Stomach (tissue), 9 donors: Measurements from ENCODE around the gene DNAAF1. TPM values are rescaled to one million over a fixed set of nuclear protein-coding genes. Genes with fewer than 3 reads are reported as not detected.
"Not testable (repeated sequence)": the region's sequence is repeated elsewhere in the genome, so short reads cannot be mapped to it uniquely, and the experiment has no call there.

Experiments
- DNase-seq, 2 donors: peaks; one replicate each; pipeline versions ENCODE4 v3.0.0 to v3.0.0-alpha.2; 2013 to 2019
- H3K27ac ChIP-seq, 5 donors: fragments of 200-600 bp in 4 of 5; sonication (generic) in 4 of 5; one replicate each; pipeline ENCODE4 v1.5.1; 2013 to 2019; ENCODE audit warnings: mild to moderate bottlenecking in 1 of 5, moderate library complexity in 1 of 5
- H3K27me3 ChIP-seq, 3 donors: fragments of 200-600 bp; sonication (generic); one replicate each; pipeline ENCODE4 v1.5.1; 2017 to 2019; ENCODE audit warnings: mixed run types in 1 of 3
- H3K36me3 ChIP-seq, 4 donors: fragments of 200-600 bp; sonication (generic); 1 replicate in 3 of 4; 2 replicates in 1 of 4; pipeline ENCODE4 v1.5.1; 2016 to 2019
- H3K4me1 ChIP-seq, 4 donors: fragments of 200-600 bp; sonication (generic); one replicate each; pipeline ENCODE4 v1.5.1; 2016 to 2019
- H3K4me3 ChIP-seq, 4 donors: fragments of 200-600 bp; sonication (generic) in 3 of 4; one replicate each; pipeline ENCODE4 v1.5.1; 2016 to 2019; ENCODE audit warnings: mild to moderate bottlenecking in 1 of 4
- H3K9me3 ChIP-seq, 4 donors: fragments of 200-600 bp; sonication (generic); one replicate each; pipeline ENCODE4 v1.5.1; 2016 to 2019
- CTCF ChIP-seq, 7 experiments: fragments of 450-650 bp in 4 of 7; fragments of 200-600 bp in 3 of 7; sonication (generic) in 3 of 7; IDR thresholded peaks; one replicate each; pipeline ENCODE4 v1.5.1; 2016 to 2019; ENCODE audit warnings: antibody characterized with exemption in 7 of 7, control low read depth in 2 of 7, mild to moderate bottlenecking in 1 of 7
- EP300 ChIP-seq: sonication (generic); formaldehyde crosslinking; IDR thresholded peaks from one replicate; pipeline ENCODE4 v1.6.1; 2017; ENCODE audit warnings: antibody characterized with exemption
- POLR2A ChIP-seq, 4 donors: fragments of 450-650 bp; IDR thresholded peaks; one replicate each; pipeline ENCODE4 v1.6.1; 2016; ENCODE audit warnings: antibody characterized with exemption in 4 of 4, control low read depth in 2 of 4, mild to moderate bottlenecking in 1 of 4, moderate library complexity in 1 of 4
- POLR2AphosphoS5 ChIP-seq, 3 donors: sonication (generic); formaldehyde crosslinking; IDR thresholded peaks; one replicate each; pipeline ENCODE4 v1.6.1; 2016; ENCODE audit warnings: antibody characterized with exemption in 3 of 3
- WGBS, 5 donors: extraction: QIAGEN DNeasy Blood & Tissue Kit in 3 of 5; methylation state at CpG; one replicate each; pipeline versions ENCODE4 v1.1.5 to v1.1.7; 2013 to 2018; 5-methylcytosine and 5-hydroxymethylcytosine counted together
- intact Hi-C: fragments of 100-400 bp; cut with DNase I; formaldehyde crosslinking; loops from one replicate; pipeline ENCODE4 v1.15.1; 2023; ENCODE audit warnings: low total_unique reads
- polyA plus RNA-seq, 3 donors: library from polyadenylated mRNA; stranded (reverse); fragments of 200-250 nt; gene quantifications; one replicate each; pipeline ENCODE4 v1.2.3, GENCODE V29; 2013
- total RNA-seq, 5 donors: library from RNA; depleted of rRNA; stranded (reverse); fragments of >200 nt; gene quantifications; one replicate each; pipeline versions ENCODE4 v1.1.0 to v1.2.3, GENCODE V29; 2014 to 2016
- donor health status: healthy with polysubstance abuse.
- donor health status: Bipolar disorder and iron deficiency.
- donor health status: healthy.

Gene DNAAF1
- total and polyA plus RNA-seq, 8 donors = 0.37 to 11.4 (median 1.4) TPM; not detected in 3

- no peak overlapping the region for H3K27ac ChIP-seq
- H3K4me3 ChIP-seq = no peak overlapping the region
- H3K9me3 ChIP-seq = no peaks in the 10 kb centered on the region
- WGBS, 5 donors = 88 to 96% (median 90%) methylated on average over 7 to 14 of the region's 14 CpGs
- no peak for DNase-seq
- intact Hi-C loops = loop anchor here (10.0 kb wide), 1 partner anchor 223 kb away; no protein-coding TSS in a partner anchor
- TF ChIP-seq EP300 (no peak), POLR2AphosphoS5 (IDR thresholded peaks at IDR 0.05) (no peak), POLR2A (IDR thresholded peaks at IDR 0.05) (no peak), CTCF (IDR thresholded peaks at IDR 0.05) (no peak)
- peaks cover 0 to 30% (median 10%) of the 10 kb centered on the region in 3 donors for H3K27me3 ChIP-seq
- no peaks in the 10 kb centered on the region for H3K36me3 ChIP-seq
- no peaks in the 10 kb centered on the region for H3K4me1 ChIP-seq
Observed at GRCh38 chr16:84197466-84198128, 52.5 kb downstream of the DNAAF1 start.

- Histone ChIP-seq H3K27ac (no peak overlapping the region), H3K36me3 (no peaks in the 10 kb centered on the region), H3K4me3 (no peak overlapping the region), H3K9me3 (no peaks in the 10 kb centered on the region), H3K27me3 (peaks cover 0 to 30% (median 10%) of the 10 kb centered on the region in 3 donors), H3K4me1 (no peaks in the 10 kb centered on the region)
- no peak for DNase-seq
- 63 to 76% (median 72%) methylated on average over 10 of the region's 10 CpGs for WGBS, 5 donors
- no peak for TF ChIP-seq EP300
- TF ChIP-seq CTCF (IDR thresholded peaks at IDR 0.05) = no peak
- intact Hi-C loops = loop anchor here (10.0 kb wide), 1 partner anchor 224 kb away; no protein-coding TSS in a partner anchor
Observed at GRCh38 chr16:84198401-84198800, 53.3 kb downstream of the DNAAF1 start.

GRCh38 chr16:84199097-84199496, 54.0 kb downstream of the DNAAF1 start:
- Histone ChIP-seq H3K27ac (no peak overlapping the region), H3K36me3 (no peaks in the 10 kb centered on the region), H3K4me3 (no peak overlapping the region), H3K9me3 (no peaks in the 10 kb centered on the region), H3K27me3 (peaks cover 0 to 30% (median 10%) of the 10 kb centered on the region in 3 donors), H3K4me1 (no peaks in the 10 kb centered on the region)
- intact Hi-C loops = loop anchor here (10.0 kb wide), 1 partner anchor 224 kb away; no protein-coding TSS in a partner anchor
- no peak for DNase-seq
- TF ChIP-seq POLR2A (IDR thresholded peaks at IDR 0.05) = no peak
- TF ChIP-seq CTCF (IDR thresholded peaks at IDR 0.05) = no peak
- WGBS, 5 donors = 57 to 61% (median 59%) methylated on average over 13 of the region's 13 CpGs

GRCh38 chr16:84199861-84200260, 54.8 kb downstream of the DNAAF1 start:
- H3K9me3 ChIP-seq = no peaks in the 10 kb centered on the region
- H3K27me3 ChIP-seq = peaks cover 0 to 34% (median 10%) of the 10 kb centered on the region in 3 donors
- 64 to 82% (median 79%) methylated on average over 7 to 10 of the region's 10 CpGs for WGBS, 5 donors
- H3K36me3 ChIP-seq = no peaks in the 10 kb centered on the region
- DNase-seq = no peak
- no peak overlapping the region for H3K4me3 ChIP-seq
- H3K27ac ChIP-seq = no peak overlapping the region
- H3K4me1 ChIP-seq = no peaks in the 10 kb centered on the region
- intact Hi-C loops = loop anchor here (10.0 kb wide), 1 partner anchor 225 kb away; no protein-coding TSS in a partner anchor
- no peak for TF ChIP-seq CTCF (IDR thresholded peaks at IDR 0.05)
- TF ChIP-seq POLR2AphosphoS5 (IDR thresholded peaks at IDR 0.05) = no peak
- no peak for TF ChIP-seq EP300
- TF ChIP-seq POLR2A (IDR thresholded peaks at IDR 0.05) = no peak

- intact Hi-C loops = not testable (repeated sequence)
- whole genome bisulfite sequencing, 5 donors = 73 to 97% (median 95%) methylated on average over 6 to 26 of the region's 26 CpGs
Observed at GRCh38 chr16:84204551-84204950, 59.4 kb downstream of the DNAAF1 start.

GRCh38 chr16:84205123-84205522, 60.0 kb downstream of the DNAAF1 start:
- intact Hi-C loops, H3K36me3 ChIP-seq, DNase-seq, H3K27ac ChIP-seq, H3K4me1 ChIP-seq, H3K27me3 ChIP-seq, H3K9me3 ChIP-seq, H3K4me3 ChIP-seq: not testable (repeated sequence)
- 90 to 93% (median 92%) methylated on average over 5 to 6 of the region's 6 CpGs for WGBS, 5 donors

More at GRCh38 chr16:84204551-84204950, 59.4 kb downstream of the DNAAF1 start:
- H3K36me3 ChIP-seq, H3K4me1 ChIP-seq, DNase-seq, H3K4me3 ChIP-seq, H3K27ac ChIP-seq, H3K9me3 ChIP-seq, H3K27me3 ChIP-seq: not testable (repeated sequence)
